ENCODE results near the gene SLC7A7. TPM values are rescaled to one million over a fixed set of nuclear protein-coding genes. Genes with fewer than 3 reads are reported as not detected.

SLC7A7 gene
- total and polyA plus RNA-seq, 2 of the 13 experiments (the other 11 are each of a cell fraction or from before 2014, with no cell fraction given) = 0.13 to 0.63 TPM

GRCh38 chr14:22837114-22837749 is 22.0 kb upstream of the SLC7A7 start (continued):
- TF ChIP-seq ZNF318 (CRISPR knock-in tag; IDR thresholded peaks at IDR 0.05) (peak; percentile 68; the same call in 1 of the 2 replicates), ZBTB42 (CRISPR knock-in tag; IDR thresholded peaks at IDR 0.05) (0 out of 2 replicates have a peak, but pooled peaks have one; percentile 76), SKI (IDR thresholded peaks at IDR 0.05; ENCODE audit: partially characterized antibody) (no peak), ZKSCAN5 (CRISPR knock-in tag; IDR thresholded peaks at IDR 0.05) (no peak), MEF2D (CRISPR knock-in tag; IDR thresholded peaks at IDR 0.05) (no peak), ATF3 (CRISPR knock-in tag; IDR thresholded peaks at IDR 0.05) (no peak), ZNF282 (IDR thresholded peaks at IDR 0.05; ENCODE audit: partially characterized antibody) (no peak), ZNF280D (CRISPR knock-in tag; IDR thresholded peaks at IDR 0.05) (peak; percentile 52; the same call in 1 of the 2 replicates)
- TF ChIP-seq, protein P1, sequence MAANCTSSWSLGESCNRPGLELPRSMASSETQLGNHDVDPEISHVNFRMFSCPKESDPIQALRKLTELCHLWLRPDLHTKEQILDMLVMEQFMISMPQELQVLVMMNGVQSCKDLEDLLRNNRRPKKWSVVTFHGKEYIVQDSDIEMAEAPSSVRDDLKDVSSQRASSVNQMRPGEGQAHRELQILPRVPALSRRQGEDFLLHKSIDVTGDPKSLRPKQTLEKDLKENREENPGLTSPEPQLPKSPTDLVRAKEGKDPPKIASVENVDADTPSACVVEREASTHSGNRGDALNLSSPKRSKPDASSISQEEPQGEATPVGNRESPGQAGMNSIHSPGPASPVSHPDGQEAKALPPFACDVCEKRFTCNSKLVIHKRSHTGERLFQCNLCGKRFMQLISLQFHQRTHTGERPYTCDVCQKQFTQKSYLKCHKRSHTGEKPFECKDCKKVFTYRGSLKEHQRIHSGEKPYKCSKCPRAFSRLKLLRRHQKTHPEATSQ (CRISPR knock-in tag; IDR thresholded peaks at IDR 0.05; ENCODE audit: borderline replicate concordance) = no peak
- TF ChIP-seq, protein P2, sequence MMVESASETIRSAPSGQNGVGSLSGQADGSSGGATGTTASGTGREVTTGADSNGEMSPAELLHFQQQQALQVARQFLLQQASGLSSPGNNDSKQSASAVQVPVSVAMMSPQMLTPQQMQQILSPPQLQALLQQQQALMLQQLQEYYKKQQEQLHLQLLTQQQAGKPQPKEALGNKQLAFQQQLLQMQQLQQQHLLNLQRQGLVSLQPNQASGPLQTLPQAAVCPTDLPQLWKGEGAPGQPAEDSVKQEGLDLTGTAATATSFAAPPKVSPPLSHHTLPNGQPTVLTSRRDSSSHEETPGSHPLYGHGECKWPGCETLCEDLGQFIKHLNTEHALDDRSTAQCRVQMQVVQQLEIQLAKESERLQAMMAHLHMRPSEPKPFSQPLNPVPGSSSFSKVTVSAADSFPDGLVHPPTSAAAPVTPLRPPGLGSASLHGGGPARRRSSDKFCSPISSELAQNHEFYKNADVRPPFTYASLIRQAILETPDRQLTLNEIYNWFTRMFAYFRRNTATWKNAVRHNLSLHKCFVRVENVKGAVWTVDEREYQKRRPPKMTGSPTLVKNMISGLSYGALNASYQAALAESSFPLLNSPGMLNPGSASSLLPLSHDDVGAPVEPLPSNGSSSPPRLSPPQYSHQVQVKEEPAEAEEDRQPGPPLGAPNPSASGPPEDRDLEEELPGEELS (CRISPR knock-in tag; IDR thresholded peaks at IDR 0.05) = no peak
- TF ChIP-seq, protein P3, sequence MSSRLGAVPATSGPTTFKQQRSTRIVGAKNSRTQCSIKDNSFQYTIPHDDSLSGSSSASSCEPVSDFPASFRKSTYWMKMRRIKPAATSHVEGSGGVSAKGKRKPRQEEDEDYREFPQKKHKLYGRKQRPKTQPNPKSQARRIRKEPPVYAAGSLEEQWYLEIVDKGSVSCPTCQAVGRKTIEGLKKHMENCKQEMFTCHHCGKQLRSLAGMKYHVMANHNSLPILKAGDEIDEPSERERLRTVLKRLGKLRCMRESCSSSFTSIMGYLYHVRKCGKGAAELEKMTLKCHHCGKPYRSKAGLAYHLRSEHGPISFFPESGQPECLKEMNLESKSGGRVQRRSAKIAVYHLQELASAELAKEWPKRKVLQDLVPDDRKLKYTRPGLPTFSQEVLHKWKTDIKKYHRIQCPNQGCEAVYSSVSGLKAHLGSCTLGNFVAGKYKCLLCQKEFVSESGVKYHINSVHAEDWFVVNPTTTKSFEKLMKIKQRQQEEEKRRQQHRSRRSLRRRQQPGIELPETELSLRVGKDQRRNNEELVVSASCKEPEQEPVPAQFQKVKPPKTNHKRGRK (CRISPR knock-in tag; IDR thresholded peaks at IDR 0.05) = no peak

Measured in HepG2 (cell line).